H1 (cell line): ENCODE results near the gene INHBB.
A peak's percentile ranks its signal among the peaks of the same experiment; 100 is the strongest.

Source experiments
- ATF2 ChIP-seq: IDR thresholded peaks from 2 replicates; pipeline ENCODE4 v1.6.1; 2012; ENCODE audit warnings: low read length, inconsistent platforms
- CHD2 ChIP-seq: IDR thresholded peaks from 2 replicates; pipeline ENCODE4 v1.6.1; 2012; ENCODE audit warnings: low read length, improper control_type of control experiment
- CTCF ChIP-seq, 3 experiments: IDR thresholded peaks; 1 replicate in 2 of 3; 2 replicates in 1 of 3; pipeline versions ENCODE4 v1.5.1 to v1.6.1; 2011; ENCODE audit warnings: low read length in 3 of 3, mild to moderate bottlenecking in 3 of 3, inconsistent platforms in 2 of 3, low read depth in 1 of 3, moderate library complexity in 1 of 3; ENCODE audit not compliant: insufficient read depth in 1 of 3; ENCODE audit errors: control extremely low read depth in 1 of 3
- EP300 ChIP-seq, 2 experiments: IDR thresholded peaks; 1 replicate in 1 of 2; 2 replicates in 1 of 2; pipeline ENCODE4 v1.6.1; 2011 to 2012; ENCODE audit warnings: low read depth in 2 of 2, low read length in 2 of 2, mild to moderate bottlenecking in 2 of 2, borderline replicate concordance in 1 of 2, inconsistent platforms in 1 of 2, moderate library complexity in 1 of 2
- EZH2 ChIP-seq: fragments of 200-600 bp; sonication (generic); IDR thresholded peaks from 2 replicates; pipeline ENCODE4 v1.7.1; 2012; ENCODE audit warnings: low read depth, mild to moderate bottlenecking, moderate library complexity, low read length, inconsistent platforms; ENCODE audit not compliant: severe bottlenecking
- JUND ChIP-seq: IDR thresholded peaks from 2 replicates; pipeline ENCODE4 v1.6.1; 2011; ENCODE audit warnings: mild to moderate bottlenecking, improper control_type of control experiment, low read length
- KDM4A ChIP-seq: IDR thresholded peaks from one replicate; pipeline ENCODE4 v1.7.1; 2012; ENCODE audit warnings: low read depth, mild to moderate bottlenecking, moderate library complexity, low read length, inconsistent platforms; ENCODE audit not compliant: severe bottlenecking
- MAFK ChIP-seq: IDR thresholded peaks from 2 replicates; pipeline ENCODE4 v1.6.1; 2012; ENCODE audit warnings: low read depth, mild to moderate bottlenecking, improper control_type of control experiment, low read length
- MAX ChIP-seq: IDR thresholded peaks from 2 replicates; pipeline ENCODE4 v1.6.1; 2012; ENCODE audit warnings: inconsistent platforms
- RFX5 ChIP-seq: IDR thresholded peaks from 2 replicates; pipeline ENCODE4 v1.6.1; 2011; ENCODE audit warnings: low read depth, low read length, improper control_type of control experiment, borderline replicate concordance
- RNF2 ChIP-seq: fragments of 200-900, 300-1000 bp; sonication (generic); IDR thresholded peaks from 2 replicates; pipeline ENCODE4 v1.7.1; 2016; ENCODE audit warnings: borderline replicate concordance, low read depth, mild to moderate bottlenecking, antibody characterized with exemption, low read length; ENCODE audit not compliant: poor library complexity, severe bottlenecking; ENCODE audit errors: missing control alignments
- RXRA ChIP-seq: IDR thresholded peaks from 2 replicates; pipeline ENCODE4 v1.6.1; 2011; ENCODE audit warnings: low read depth, mild to moderate bottlenecking, low read length, moderate library complexity; ENCODE audit not compliant: insufficient read depth
- TBP ChIP-seq: IDR thresholded peaks from 2 replicates; pipeline ENCODE4 v1.6.1; 2011; ENCODE audit warnings: low read depth, low read length, improper control_type of control experiment
- TEAD4 ChIP-seq: IDR thresholded peaks from 2 replicates; pipeline ENCODE4 v1.6.1; 2012; ENCODE audit warnings: low read depth, low read length, inconsistent platforms, mixed read lengths

GRCh38 chr2:120336749-120337148 is 9.2 kb upstream of the INHBB start:
- TF ChIP-seq CTCF (IDR thresholded peaks at IDR 0.05; ENCODE audit: control extremely low read depth in 1 of 3, insufficient read depth in 1 of 3, low read depth in 1 of 3, low read length in 3 of 3) (peak in 2 of 3 experiments; percentile 37 to 38; a peak in 3 of 4 replicates), RXRA (no peak), EZH2 (no peak), CHD2 (no peak), JUND (no peak), ATF2 (no peak), KDM4A (no peak), MAX (no peak), RNF2 (no peak), EP300 (IDR thresholded peaks at IDR 0.05; ENCODE audit: borderline replicate concordance in 1 of 2, low read depth in 2 of 2, low read length in 2 of 2) (no peak), TEAD4 (no peak), TBP (no peak), RFX5 (no peak), MAFK (no peak)
